DND-41 (cell line): Measurements from ENCODE around the gene FMN1.

Source experiments
- ATAC-seq: fragments of 200-7000 bp; cut with Tn5 transposase; 3 replicates; pipeline ENCODE4 v1.9.1; 2021; ENCODE audit warnings: low read depth; ENCODE audit not compliant: insufficient read depth
- DNase-seq: peaks from one replicate; pipeline ENCODE4 v3.0.0-alpha.2; 2020
- H2AFZ ChIP-seq: 2 replicates; pipeline ENCODE4 v1.6.0; 2012; ENCODE audit warnings: low read depth, low read length
- H3K27ac ChIP-seq: 2 replicates; pipeline ENCODE4 v1.5.1; 2012; ENCODE audit warnings: low read length, inconsistent platforms
- H3K27me3 ChIP-seq: fragments of 200-600 bp; sonication (generic); 2 replicates; pipeline ENCODE4 v1.6.0; 2012; ENCODE audit warnings: low read length, mild to moderate bottlenecking, inconsistent platforms; ENCODE audit not compliant: insufficient read depth, poor library complexity
- H3K36me3 ChIP-seq: 2 replicates; pipeline ENCODE4 v1.5.1; 2012; ENCODE audit warnings: low read length, inconsistent platforms; ENCODE audit not compliant: insufficient read depth
- H3K4me1 ChIP-seq: 2 replicates; pipeline ENCODE4 v1.5.1; 2012; ENCODE audit warnings: mild to moderate bottlenecking, low read length; ENCODE audit not compliant: insufficient read depth
- H3K4me2 ChIP-seq: 2 replicates; pipeline ENCODE4 v1.6.0; 2012; ENCODE audit warnings: mild to moderate bottlenecking, moderate library complexity, low read length, inconsistent platforms; ENCODE audit not compliant: insufficient read depth
- H3K4me3 ChIP-seq, 2 experiments: fragments of 200-600 bp in 1 of 2; shearing (Covaris generic) in 1 of 2; 2 replicates each; pipeline ENCODE4 v1.5.1; 2012 to 2016; ENCODE audit warnings: inconsistent platforms in 2 of 2, low read length in 2 of 2, mild to moderate bottlenecking in 2 of 2, low read depth in 1 of 2, moderate library complexity in 1 of 2
- H3K79me2 ChIP-seq: 2 replicates; pipeline ENCODE4 v1.6.0; 2012; ENCODE audit warnings: low read length, inconsistent platforms; ENCODE audit not compliant: insufficient read depth
- H3K9ac ChIP-seq: 2 replicates; pipeline ENCODE4 v1.6.0; 2012; ENCODE audit warnings: low read depth, mild to moderate bottlenecking, inconsistent platforms, low read length, moderate library complexity
- H3K9me3 ChIP-seq: 2 replicates; pipeline ENCODE4 v1.5.1; 2012; ENCODE audit warnings: low read length, moderate library complexity, mild to moderate bottlenecking, inconsistent platforms; ENCODE audit not compliant: insufficient read depth, severe bottlenecking
- H4K20me1 ChIP-seq: 2 replicates; pipeline ENCODE4 v1.6.0; 2012; ENCODE audit warnings: low read length; ENCODE audit not compliant: insufficient read depth
- EZH2 ChIP-seq: IDR thresholded peaks from 3 replicates; pipeline ENCODE4 v1.6.1; 2012; ENCODE audit warnings: borderline replicate concordance, low read depth, mild to moderate bottlenecking, moderate library complexity, low read length, inconsistent platforms; ENCODE audit not compliant: severe bottlenecking
- TF ChIP-seq, protein P1 (sequence below): IDR thresholded peaks from 2 replicates; pipeline ENCODE4 v1.5.1; 2012; ENCODE audit warnings: borderline replicate concordance, low read length, moderate library complexity, mild to moderate bottlenecking; ENCODE audit not compliant: poor library complexity, severe bottlenecking; ENCODE audit errors: extremely low read depth

FMN1 gene

DNA sequence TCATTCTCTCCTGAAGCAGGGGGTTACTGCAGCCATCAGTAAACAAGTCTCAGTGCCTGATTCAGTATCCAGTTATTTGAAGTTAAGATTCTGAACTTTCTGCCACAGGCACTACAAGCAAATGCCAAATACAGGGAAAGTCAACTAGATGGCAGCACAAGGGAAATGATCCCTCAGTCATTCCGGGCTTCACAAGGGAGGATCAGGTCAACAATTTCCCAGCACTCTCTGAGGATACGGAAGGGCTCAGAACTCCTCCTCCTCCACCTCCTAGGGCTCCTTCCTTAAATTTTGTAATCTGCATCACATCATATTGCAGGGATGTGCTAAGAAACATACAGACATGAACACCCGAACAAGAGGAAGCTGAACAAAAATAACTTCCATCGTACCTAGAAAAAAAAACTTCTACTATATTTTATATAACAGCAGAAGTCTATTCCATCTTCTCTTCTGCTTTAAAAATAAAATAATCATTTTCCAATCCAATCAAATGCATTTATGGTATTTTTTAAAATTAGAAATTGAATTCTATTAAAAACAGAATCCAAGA, 187.1 kb downstream of the FMN1 start:
- TF ChIP-seq EZH2: no peak
- TF ChIP-seq, protein P1, sequence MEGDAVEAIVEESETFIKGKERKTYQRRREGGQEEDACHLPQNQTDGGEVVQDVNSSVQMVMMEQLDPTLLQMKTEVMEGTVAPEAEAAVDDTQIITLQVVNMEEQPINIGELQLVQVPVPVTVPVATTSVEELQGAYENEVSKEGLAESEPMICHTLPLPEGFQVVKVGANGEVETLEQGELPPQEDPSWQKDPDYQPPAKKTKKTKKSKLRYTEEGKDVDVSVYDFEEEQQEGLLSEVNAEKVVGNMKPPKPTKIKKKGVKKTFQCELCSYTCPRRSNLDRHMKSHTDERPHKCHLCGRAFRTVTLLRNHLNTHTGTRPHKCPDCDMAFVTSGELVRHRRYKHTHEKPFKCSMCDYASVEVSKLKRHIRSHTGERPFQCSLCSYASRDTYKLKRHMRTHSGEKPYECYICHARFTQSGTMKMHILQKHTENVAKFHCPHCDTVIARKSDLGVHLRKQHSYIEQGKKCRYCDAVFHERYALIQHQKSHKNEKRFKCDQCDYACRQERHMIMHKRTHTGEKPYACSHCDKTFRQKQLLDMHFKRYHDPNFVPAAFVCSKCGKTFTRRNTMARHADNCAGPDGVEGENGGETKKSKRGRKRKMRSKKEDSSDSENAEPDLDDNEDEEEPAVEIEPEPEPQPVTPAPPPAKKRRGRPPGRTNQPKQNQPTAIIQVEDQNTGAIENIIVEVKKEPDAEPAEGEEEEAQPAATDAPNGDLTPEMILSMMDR: no peak
- Histone ChIP-seq H3K27me3 (no peaks in the 10 kb centered on the region), H3K79me2 (no peaks in the 10 kb centered on the region), H3K4me2 (no peak overlapping the region), H3K4me3 (no peak overlapping the region), H3K36me3 (no peaks in the 10 kb centered on the region), H4K20me1 (no peaks in the 10 kb centered on the region), H3K9ac (no peak overlapping the region), H3K4me1 (no peaks in the 10 kb centered on the region), H3K9me3 (no peaks in the 10 kb centered on the region), H2AFZ (no peak overlapping the region), H3K27ac (no peak overlapping the region)
- no peak for DNase-seq
- no peak for ATAC-seq

DNA sequence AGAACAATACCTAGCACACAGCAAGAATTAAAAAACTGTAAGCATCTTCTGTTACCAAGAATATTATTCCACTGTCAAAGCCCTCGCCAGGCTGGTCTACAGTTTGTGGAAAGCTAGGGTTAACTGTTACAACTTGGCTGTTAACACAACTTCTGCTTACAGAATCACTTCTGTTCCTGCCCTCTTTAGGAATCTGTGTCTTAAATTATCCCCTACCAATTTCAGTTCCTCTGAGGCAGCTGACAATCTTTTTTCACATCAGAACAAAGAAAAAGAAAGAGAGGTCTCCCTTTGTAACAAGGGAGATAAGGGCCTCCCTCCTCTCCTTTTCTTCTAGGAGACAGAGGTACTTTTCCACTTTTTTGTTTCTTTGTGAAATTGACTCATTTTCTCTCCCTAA, 188.9 kb downstream of the FMN1 start:
- Histone ChIP-seq H3K9ac (no peak overlapping the region), H3K4me1 (no peaks in the 10 kb centered on the region), H3K36me3 (no peaks in the 10 kb centered on the region), H4K20me1 (no peaks in the 10 kb centered on the region), H3K4me2 (no peak overlapping the region), H3K4me3 (no peak overlapping the region), H3K27ac (no peak overlapping the region), H3K79me2 (no peaks in the 10 kb centered on the region), H2AFZ (no peak overlapping the region), H3K9me3 (no peaks in the 10 kb centered on the region), H3K27me3 (no peaks in the 10 kb centered on the region)
- DNase-seq (no peak), ATAC-seq (no peak)
- TF ChIP-seq EZH2: no peak
- TF ChIP-seq, protein P1: no peak

DNA sequence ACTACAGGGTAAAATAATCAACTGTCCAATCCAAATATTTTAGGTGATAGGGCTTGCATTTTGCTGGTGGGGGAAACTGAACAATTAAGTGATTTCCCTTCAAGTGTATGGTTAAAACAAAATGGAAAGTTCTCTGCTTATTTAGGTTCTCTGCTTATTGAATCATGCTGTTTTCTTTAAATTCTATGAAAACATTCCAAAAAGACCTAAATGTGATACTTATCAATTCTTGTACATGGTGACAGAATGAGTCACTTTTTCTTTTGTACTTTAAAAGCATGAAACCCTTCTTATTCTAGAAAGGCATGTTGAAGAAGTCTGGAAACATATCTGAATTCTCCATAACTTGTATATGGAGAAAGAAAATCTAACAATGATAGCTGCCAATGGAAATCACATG, 192.6 kb downstream of the FMN1 start:
- H3K79me2 ChIP-seq: no peaks in the 10 kb centered on the region
- DNase-seq (no peak), ATAC-seq (no peak)
- H3K9ac ChIP-seq: no peak overlapping the region
- no peaks in the 10 kb centered on the region for H3K27me3 ChIP-seq
- H2AFZ ChIP-seq: no peak overlapping the region
- H3K4me2 ChIP-seq: no peak overlapping the region
- H3K9me3 ChIP-seq: no peaks in the 10 kb centered on the region
- no peak overlapping the region for H3K27ac ChIP-seq
- no peaks in the 10 kb centered on the region for H3K36me3 ChIP-seq
- H3K4me1 ChIP-seq: no peaks in the 10 kb centered on the region
- H3K4me3 ChIP-seq: no peak overlapping the region
- no peak for TF ChIP-seq EZH2
- TF ChIP-seq, protein P1: no peak
- H4K20me1 ChIP-seq: no peaks in the 10 kb centered on the region
